Stimulated activated memory B cell treated with anti-CD40 and anti-IgM and Interleukin-4, amounts not matched to agents 10 μg/mL and 1 μg/mL and 100 μg/mL, for 72 hours (primary cell): ENCODE data around the gene FAM9B.
A peak's percentile ranks its signal among the peaks of the same experiment; 100 is the strongest.
"Not testable (repeated sequence)": the region's sequence is repeated elsewhere in the genome, so short reads cannot be mapped to it uniquely, and the experiment has no call there.

Experiments used
- ATAC-seq: fragments of 150-1000 bp; cut with Tn5 transposase; 2 replicates; pipeline ENCODE4 v1.10.0; 2021
- H3K27ac Mint-ChIP-seq: one replicate; pipeline ENCODE4 v1.8.0; 2022; ENCODE audit warnings: mild to moderate bottlenecking, mixed read lengths
- H3K27me3 Mint-ChIP-seq: one replicate; pipeline ENCODE4 v1.8.0; 2022; ENCODE audit warnings: mixed read lengths
- H3K36me3 Mint-ChIP-seq: one replicate; pipeline ENCODE4 v1.8.0; 2022; ENCODE audit warnings: mixed read lengths
- H3K4me1 Mint-ChIP-seq: one replicate; pipeline ENCODE4 v1.8.0; 2022; ENCODE audit warnings: mixed read lengths
- H3K4me3 Mint-ChIP-seq: one replicate; pipeline ENCODE4 v1.8.0; 2022; ENCODE audit warnings: mild to moderate bottlenecking, moderate library complexity, mixed read lengths
- H3K9me3 Mint-ChIP-seq: one replicate; pipeline ENCODE4 v1.8.0; 2022; ENCODE audit warnings: mixed read lengths

The FAM9B gene

DNA sequence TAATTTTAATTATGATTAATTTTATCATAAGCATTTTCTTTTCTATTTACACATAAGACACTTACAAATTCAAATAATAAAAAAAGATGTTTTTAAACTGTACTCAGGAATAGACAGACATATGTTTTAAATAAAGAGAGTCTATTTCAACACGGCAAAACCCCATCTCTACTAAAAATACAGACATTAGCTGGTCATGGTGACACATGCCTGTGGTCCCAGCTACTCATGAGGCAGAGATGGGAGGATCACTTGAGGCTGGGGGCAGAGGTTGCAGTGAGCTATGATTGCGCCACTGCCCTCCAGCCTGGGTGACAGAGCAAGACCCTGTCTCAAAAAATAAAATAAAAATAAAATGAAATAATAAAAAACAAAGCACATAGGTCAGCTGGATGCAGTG is 14.8 kb downstream of the FAM9B start:
- Mint-ChIP-seq H3K36me3 (no peaks in the 10 kb centered on the region), H3K9me3 (no peaks in the 10 kb centered on the region)

DNA sequence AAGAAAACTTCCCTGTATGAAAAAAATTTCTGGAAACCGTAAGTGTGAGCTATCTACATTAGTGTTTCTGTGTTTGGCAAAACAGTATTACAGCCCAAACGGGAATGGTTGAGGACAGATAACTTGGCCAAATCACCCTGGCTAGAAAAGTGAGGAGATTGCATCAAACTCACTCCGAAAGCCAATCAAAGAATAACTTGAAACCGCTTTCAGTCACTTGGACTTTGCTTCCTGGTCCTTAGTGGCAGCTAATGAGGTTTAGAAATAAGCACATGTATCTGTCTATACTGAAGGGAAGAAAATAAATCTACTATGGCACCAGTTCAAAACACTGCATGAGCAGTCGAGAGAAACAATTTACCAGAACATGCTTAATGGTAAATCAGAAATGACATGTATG is 15.6 kb downstream of the FAM9B start:
- not testable (repeated sequence) for H3K27ac Mint-ChIP-seq, H3K9me3 Mint-ChIP-seq, H3K27me3 Mint-ChIP-seq, ATAC-seq, H3K36me3 Mint-ChIP-seq, H3K4me3 Mint-ChIP-seq, H3K4me1 Mint-ChIP-seq

More for the DNA sequence above, 14.8 kb downstream of the FAM9B start:
- Mint-ChIP-seq H3K27me3 (no peaks in the 10 kb centered on the region), H3K27ac (no peak overlapping the region), H3K4me3 (no peak overlapping the region), H3K4me1 (no peaks in the 10 kb centered on the region)
- ATAC-seq, result no peak

DNA sequence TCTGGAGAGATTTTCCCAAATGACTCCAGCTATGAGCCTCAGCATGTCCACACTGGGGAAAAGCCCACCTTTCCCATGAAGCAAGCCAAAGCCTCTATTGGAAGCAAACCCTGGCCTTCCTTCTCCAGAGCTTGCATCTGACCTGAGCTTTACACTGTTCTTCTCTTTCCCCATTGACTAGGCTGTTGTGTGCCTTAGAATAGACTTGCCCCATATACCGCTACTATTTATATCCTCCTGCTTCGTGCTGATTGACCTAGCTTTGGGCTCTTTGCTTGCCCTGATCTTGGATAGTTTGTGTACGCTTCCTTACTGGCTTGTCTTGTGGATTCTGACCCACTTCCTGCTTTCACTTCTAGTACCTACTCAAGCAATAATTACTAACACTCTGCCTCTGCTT is 30.9 kb downstream of the FAM9B start:
- Mint-ChIP-seq H3K36me3 (no peaks in the 10 kb centered on the region), H3K27ac (no peak overlapping the region), H3K27me3 (no peaks in the 10 kb centered on the region), H3K4me1 (peaks cover 12% of the 10 kb centered on the region), H3K9me3 (no peaks in the 10 kb centered on the region), H3K4me3 (no peak overlapping the region)
- ATAC-seq, result no peak

DNA sequence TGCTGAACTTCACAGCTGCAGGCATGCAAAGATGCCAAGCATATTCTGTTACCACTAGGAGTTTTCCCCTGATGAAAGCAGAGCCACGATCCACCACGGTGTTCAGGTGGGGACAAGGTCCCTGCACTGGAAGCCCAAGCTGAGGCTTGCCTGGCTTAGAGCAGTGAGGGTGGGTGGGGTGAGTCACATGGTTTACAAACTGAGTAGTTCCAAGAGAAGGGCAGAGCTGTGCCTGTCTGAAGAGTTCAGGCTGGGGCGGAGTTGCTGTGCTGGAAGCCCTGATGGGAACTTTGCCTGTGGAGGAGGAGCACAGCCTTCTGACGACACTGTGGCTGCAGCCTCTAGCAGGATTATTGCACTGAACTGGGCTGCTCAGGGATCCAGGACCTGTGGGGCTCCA is 45.5 kb downstream of the FAM9B start:
- ATAC-seq, result no peak
- Mint-ChIP-seq H3K9me3 (no peaks in the 10 kb centered on the region), H3K36me3 (no peaks in the 10 kb centered on the region), H3K27ac (no peak overlapping the region), H3K4me3 (no peak overlapping the region), H3K27me3 (no peaks in the 10 kb centered on the region), H3K4me1 (peaks cover 9% of the 10 kb centered on the region)

DNA sequence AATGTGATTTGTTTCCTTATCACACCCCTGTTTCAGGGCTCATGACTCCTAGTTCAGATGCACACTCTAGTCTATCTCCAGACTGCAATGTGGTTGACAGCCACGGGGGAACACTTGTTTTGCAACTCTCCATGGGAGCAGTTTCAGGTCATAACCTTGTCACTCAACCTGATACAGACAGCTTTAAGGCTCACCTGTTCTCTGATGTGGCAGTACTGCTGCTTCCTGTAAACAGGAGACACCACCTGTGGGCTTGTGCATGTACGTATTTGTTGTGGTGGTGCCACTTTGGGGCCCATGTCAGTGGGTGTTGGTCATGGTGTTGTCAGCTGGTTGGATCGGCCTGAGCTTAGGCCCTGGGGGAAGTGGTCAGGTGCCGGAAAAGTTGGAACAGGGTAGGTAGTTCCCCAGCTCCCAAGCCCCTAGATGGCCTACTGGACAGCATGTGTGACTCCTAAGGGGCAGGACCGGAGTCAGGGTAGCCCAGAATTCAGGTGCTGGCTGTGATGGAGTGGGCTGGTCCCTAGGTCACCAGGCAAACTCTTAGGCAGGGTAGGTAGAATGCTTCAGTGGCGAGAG is 46.2 kb downstream of the FAM9B start:
- no peak overlapping the region for H3K4me3 Mint-ChIP-seq
- peaks cover 9% of the 10 kb centered on the region for H3K4me1 Mint-ChIP-seq
- peak; percentile 34 for ATAC-seq

DNA sequence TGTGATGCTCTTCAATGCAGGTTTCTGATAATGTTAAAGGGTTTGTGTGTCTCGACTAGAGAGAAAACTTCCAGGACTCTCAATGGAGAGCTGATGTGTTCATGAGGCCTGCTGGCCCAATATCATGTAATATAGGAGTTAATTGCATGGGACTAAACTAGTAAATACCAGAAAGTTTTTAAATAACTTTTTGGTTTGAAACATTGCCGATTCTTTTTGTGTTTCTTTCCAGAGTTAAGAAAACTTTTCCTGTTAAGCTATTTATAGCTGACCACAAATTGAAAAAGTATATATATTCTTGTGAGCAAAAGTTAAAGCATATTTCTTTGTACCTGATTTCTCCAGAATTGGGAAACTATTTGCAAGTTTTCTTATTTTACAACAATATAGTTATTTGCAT is 49.7 kb downstream of the FAM9B start:
- Mint-ChIP-seq H3K27ac (no peak overlapping the region), H3K27me3 (peaks cover 18% of the 10 kb centered on the region), H3K4me1 (peaks cover 22% of the 10 kb centered on the region), H3K36me3 (no peaks in the 10 kb centered on the region), H3K4me3 (no peak overlapping the region), H3K9me3 (no peaks in the 10 kb centered on the region)
- no peak for ATAC-seq

More for the DNA sequence above, 46.2 kb downstream of the FAM9B start:
- Mint-ChIP-seq H3K9me3 (no peaks in the 10 kb centered on the region), H3K27ac (no peak overlapping the region), H3K27me3 (no peaks in the 10 kb centered on the region), H3K36me3 (no peaks in the 10 kb centered on the region)

DNA sequence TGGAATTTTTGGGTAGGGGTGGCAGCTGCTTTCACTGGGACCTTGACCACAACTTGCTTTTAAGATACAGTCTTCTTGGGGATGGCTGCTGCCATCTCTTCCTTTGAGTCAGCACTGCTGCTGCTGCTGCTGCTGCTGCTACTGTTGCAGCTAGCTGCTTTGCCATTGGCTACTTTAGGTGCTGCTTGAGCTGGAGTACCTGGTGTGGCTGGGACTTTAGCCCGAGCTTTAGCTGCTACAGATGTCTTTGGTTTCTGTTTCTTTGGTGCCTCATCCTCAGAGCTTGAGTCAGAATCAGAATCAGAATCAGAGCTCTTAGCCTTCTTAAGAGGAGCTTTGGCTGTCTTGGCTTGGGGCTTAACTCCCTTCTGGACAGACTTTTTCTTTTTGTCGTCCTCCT is 52.2 kb downstream of the FAM9B start:
- H3K27ac Mint-ChIP-seq, result no peak overlapping the region

DNA sequence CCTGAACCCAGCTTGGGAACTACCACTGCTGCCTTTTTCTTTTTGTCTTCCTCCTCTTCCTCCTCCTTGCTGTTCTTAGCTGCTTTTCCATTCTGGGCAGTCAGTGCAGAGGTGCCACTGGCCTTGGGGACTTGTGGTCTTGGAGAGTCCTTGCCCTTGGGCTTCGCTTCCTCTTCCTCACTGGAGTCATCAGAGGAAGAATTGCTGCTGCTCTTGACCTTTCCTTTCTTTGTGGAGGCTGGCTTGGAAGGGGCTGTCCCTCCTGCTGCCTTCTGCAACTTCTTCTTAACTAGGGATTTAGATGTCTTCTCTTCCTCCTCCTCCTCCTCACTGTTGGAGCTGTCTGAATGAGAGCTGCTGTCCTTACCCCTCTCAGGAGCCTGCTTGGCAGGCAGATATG is 53.2 kb downstream of the FAM9B start:
- Mint-ChIP-seq H3K27ac (no peak overlapping the region), H3K36me3 (no peaks in the 10 kb centered on the region), H3K9me3 (no peaks in the 10 kb centered on the region), H3K4me3 (no peak overlapping the region), H3K27me3 (peaks cover 18% of the 10 kb centered on the region), H3K4me1 (peaks cover 13% of the 10 kb centered on the region)
- no peak for ATAC-seq

More for the DNA sequence above, 52.2 kb downstream of the FAM9B start:
- Mint-ChIP-seq H3K4me1 (peaks cover 13% of the 10 kb centered on the region), H3K36me3 (no peaks in the 10 kb centered on the region), H3K4me3 (no peak overlapping the region), H3K27me3 (peaks cover 18% of the 10 kb centered on the region), H3K9me3 (no peaks in the 10 kb centered on the region)
- ATAC-seq, result no peak
